HG03439 (cell line): Measurements from ENCODE around the gene FXYD3.
"Not testable (repeated sequence)": the region's sequence is repeated elsewhere in the genome, so short reads cannot be mapped to it uniquely, and the experiment has no call there.

ENCODE experiments used
- ATAC-seq: cut with Tn5 transposase; IDR thresholded peaks from one replicate; pipeline ENCODE4 v1.9.1; 2021; ENCODE audit warnings: mild to moderate bottlenecking, moderate library complexity; ENCODE audit not compliant: unreplicated experiment

FXYD3 gene

DNA sequence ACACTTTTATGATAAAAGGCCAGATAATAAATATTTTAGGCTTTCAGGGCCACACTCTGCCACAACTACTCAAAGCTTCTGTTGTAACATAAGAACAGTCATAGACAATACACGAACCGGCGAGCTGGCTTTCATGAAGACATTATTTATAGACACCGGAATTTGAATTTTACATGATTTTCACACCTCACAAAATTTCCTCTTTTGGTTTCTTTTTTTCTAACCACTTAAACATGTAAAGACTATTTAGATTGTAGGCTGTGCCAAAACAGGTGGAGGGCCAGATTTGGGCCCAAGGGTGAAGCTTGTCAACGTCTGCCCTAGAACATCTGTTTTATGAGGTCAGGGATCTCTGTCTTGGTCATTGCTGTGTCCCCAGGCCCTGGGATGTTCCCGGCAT, 29.7 kb upstream of the FXYD3 start:
- peak; percentile 58 for ATAC-seq

DNA sequence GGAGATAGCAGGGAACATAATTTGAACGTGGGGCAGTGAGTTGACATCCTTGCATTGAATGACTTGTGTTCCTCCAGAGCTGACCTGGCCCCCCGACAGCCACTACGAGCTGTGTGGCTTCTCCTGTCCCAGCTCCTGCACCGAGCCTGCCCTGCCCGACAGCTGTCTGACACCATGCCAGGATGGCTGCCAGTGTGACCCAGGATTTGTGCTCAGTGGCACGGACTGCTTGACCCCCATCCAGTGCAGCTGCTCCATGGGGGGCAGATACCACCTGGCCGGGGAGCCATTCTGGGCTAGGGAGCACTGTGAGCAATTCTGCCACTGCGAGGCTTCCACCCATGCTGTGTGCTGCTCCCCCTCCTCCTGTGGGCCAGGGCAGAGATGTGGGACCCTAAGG, 29.2 kb upstream of the FXYD3 start:
- ATAC-seq, result peak; percentile 10

DNA sequence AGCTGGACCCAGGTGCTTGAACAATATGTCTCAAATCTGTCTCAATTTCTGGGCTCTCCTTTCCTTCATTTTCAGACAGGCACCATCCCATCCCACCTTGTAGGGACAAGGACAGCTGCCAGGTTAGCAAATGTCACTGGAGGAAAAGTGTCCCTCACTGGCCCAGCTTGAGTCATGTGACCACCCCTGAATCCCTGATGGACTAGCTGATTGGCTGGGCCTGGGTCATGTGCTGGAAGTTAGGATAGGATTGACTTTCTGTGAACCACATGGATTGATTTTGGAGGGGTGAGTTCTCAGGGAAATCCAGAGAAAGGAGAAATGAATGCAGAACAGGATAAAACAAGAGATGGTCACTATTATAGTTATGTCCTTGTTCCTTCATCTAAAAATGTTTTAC, 28.2 kb upstream of the FXYD3 start:
- ATAC-seq, result no peak

DNA sequence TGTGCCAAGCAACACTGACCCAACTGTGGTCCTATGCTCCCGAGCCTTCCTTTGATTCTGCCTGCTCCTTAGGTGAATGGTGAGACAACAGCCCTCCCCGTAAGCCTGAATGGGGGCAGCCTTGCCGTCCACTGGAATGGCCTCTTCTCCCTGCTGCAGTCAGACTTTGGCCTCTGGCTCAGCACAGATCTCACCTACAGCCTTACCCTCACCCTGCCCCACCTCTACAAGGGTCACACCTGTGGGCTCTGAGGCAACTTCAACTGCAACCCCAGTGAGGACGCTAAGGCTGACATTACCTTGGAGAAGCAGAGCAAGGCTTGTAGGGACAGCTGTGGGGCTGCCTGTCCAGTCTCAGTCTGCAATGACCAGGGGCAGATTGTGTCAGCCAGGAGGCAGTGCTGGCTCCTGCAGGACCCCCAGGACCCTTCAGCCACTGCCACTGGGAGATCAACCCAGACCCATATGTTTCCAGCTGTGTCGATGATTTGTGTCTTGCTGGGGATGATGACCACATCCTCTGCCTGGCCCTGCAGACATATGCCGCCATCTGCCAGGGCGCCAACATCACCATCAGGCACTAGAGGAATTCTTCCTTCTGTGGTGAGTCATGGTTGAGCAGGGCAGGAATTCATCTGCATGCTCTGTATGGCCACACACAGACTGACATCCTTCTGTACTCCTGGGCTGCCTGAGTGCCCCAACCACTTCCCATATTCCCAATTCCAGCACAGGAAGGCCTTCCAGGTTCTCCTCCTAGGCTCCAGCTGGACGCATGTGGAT, 27.3 kb upstream of the FXYD3 start:
- ATAC-seq, result no peak

DNA sequence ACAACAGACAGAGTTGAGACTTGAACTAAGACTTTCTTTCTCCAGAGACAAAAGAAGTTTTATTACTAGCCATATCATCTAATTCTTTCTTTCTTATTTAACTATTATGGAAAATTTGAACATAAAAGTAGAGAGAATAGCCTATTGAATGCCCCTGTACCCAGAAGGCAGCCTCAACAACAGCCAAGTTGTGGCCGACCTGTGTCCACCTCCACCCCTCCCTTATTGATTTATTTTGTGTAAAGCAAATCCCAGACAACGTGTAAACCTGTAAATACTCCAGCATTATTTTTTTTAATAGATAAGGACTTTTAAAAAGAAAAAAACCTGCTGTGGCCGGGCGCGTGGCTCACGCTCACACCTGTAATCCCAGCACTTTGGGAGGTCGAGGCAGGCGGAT, 26.1 kb upstream of the FXYD3 start:
- ATAC-seq, result no peak

DNA sequence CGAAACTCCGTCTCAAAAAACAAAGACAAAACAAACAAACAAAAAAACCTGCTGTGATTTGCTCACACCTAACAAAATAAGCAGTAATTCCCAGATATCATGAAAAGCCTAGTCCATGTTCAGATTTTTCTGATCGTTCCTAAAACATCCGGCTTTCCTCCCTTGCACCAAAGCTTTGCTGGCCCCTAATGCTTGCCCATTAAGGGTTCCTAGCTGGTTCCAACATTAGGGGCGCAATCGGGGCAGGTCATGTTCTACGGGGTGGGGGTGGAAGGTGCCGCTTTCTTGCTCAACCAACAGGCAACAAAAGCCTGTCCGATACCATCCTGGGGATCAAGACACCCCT, 25.5 kb upstream of the FXYD3 start:
- no peak for ATAC-seq

DNA sequence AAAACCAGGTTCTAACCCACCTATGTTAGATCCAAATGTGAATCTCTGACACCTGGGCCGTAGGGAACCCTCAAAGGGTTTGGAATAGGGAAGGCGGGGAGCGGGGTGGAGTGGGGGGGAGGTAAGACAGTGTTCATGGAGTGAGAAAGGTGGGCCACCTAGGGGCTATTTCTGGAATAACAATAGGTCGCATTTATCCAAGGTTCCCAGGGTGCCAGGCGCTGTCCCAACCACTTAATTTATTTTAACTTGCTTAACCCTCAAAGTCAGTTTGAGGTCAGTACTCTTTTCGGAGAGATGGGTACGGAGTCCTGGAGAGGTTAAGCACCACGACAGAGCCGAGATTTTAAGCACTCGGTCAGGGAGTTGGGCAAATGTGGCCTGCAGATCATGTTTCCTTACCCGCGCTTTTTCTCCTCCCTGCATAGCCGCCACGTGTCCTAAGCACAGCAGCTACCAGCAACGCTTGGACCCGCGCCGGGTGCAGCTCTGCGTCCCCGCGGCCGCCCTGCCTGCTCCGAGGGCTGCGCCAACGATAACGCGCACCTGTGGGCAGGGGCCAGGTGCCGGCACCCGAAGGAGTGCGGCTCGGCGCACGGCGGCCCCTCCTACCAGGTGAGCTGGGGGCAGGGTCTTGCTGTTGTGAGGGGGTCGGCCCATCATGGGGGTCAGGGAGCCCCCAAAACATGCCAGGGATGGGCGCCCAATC, 25.0 kb upstream of the FXYD3 start:
- no peak for ATAC-seq

DNA sequence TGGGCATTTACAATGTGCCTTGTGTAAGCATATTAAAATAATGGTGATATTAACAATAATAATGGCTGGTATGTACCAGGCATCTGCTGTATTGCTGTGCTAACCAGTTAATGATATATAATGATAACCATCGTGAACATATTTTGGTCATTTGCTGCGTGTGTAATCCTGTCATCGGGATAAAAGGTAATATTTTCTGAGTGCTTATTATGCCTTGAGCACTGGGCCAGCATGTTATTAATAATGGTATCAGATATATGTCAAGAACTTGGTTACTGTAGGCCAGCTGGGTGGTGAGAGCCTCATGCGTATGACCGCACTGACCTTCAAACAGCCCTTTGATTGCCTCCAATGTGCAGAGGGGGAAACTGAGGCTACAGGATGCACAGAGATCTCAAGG, 22.2 kb upstream of the FXYD3 start:
- ATAC-seq, result no peak

DNA sequence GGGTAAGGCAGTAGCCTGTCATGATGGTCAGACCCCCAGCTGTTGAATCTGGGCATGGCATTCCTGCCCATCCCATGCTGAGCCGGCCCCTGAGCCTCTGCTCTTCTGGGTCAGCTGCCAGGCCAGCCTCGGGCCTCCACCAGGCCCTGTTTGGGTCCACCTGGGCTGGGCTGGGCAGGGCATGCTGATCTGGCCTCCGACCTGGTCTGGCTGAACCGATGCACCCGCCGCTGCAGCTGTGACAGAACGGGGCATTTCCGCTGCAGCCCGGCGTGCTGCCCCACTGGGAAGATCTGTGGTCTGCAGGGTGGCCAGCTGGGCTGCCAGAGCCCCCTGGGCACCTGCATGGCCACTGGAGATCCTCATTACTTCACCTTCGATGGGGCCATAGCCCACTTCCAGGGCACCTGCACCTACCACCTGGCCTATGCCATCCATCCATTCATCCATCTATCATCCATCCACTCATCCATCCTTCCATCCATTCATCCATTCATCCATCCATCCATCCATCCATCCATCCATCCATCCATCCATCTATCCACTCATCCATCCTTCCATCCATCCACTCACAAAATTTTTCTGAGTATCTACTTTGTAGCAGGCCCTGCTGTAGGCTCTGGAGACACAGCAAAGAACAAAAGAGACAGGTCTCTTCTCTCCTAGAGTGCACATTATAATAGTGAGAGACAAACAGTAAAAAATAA, 21.5 kb upstream of the FXYD3 start:
- no peak for ATAC-seq

DNA sequence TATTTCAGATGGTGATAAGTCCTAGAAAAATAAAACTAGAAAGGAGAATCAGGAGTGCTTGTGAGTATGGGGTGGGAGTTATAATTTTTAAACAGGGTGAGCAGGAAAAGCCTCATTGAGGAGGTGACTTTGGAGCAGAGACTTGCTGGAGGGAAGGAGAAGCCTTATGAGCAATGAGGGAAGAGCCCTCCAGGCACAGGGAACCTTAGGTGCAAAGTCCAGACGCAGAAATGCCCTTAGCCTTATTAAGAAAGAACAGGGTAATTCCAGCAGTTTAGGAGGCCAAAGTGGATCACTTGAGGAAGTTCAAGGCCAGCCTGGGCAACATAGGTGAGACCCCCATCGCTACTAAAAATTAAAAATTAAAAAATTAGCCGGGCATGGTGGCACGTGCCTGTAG, 21.0 kb upstream of the FXYD3 start:
- ATAC-seq, result no peak

DNA sequence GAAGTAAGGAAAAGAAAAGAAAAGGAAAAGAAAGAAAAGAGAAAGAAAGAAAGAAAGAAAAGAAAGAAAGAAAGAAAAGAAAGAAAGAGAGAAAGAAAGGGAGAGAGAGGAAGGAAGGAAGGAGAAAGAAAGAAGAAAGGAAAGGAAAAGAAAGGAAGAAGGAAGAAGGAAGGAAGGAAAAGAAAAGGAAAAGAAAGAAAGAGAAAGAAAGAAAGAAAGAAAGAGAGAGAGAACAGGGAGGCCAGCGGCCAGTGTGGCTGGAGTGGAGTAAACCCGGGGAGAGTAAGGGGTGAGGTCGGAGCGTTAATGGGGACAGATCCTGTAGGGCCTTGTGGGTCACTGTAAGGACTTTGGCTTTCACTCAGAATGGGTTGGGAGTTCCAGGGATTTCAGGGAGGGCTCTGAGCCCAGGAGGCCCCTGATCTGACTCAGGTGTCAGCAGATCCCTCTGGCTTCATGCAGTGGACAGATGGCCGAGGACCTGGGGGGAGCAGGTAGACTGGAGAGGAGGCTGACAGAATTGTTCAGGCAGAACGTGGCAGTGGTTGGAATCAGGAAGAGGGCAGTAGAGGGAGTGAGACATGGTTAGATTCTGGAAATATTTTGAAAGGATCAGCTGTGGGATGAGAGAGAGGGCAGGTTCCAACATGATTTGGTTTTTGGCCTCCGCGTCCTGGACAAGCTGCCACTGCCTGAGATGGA, 19.8 kb upstream of the FXYD3 start:
- ATAC-seq, result no peak

DNA sequence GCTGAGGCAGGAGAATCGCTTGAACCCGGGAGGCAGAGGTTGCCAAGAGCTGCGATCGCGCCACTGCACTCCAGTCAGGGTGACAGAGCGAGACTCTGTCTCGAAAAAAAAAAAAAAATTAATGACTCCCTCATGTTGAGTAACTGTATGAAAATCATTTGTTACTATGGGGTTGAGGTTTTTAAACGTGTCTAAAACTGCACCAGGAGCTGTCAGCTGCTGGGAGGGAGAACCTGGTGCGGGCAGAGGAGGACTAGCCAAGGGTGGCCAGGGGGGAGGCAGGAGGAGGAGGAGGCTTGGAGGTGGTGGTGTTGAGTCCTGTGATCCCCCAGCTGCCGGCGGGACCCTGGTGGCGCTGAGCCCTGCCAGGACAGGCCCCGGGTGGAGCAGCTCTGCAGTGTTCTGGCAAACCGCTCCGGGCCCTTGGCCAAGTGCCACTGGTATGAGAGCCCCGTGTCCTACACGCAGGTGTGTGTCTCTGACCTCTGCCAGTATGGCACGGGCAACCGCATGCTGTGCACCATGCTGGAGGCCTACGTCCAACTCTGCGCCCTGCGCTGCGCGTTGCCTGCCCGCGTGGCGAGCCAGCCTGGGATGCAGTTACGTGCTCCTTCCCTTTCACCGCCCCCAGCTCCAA, 17.1 kb upstream of the FXYD3 start:
- ATAC-seq, result no peak

DNA sequence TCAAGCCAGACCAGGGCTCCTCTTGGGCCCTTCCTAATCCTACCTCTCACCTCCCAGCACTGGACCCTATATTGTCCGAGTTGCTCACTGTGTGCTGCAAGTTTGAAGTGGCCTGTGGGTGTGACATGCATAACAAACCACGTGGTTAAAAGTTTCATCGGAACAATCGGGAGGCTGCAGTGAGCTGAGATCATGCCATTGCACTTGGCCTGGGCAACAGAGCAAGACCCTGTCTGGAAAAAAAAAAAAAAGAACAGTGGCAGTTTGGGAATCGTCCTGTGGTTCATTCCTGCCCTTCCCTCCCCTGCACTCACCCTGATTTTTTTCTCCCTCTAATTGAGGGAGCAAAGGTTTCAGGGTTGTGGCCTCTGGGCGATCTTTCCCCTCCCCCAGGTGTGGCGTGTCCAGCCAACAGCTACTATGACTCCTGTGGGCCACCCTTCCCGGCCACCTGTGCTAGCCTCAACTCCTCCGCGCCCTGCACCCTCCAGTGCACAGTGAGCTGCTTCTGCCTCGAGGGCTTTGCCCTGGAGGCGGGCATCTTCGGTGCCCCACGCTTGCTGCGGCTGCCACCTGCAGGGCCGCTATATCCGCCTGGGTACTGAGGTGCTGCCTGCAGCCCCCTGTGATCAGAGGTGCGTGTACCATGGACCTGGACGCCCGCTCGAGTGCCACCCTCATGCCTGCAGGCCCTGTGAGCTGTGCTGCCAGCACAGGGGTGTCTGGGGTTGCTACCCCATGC, 16.3 kb upstream of the FXYD3 start:
- ATAC-seq, result no peak

DNA sequence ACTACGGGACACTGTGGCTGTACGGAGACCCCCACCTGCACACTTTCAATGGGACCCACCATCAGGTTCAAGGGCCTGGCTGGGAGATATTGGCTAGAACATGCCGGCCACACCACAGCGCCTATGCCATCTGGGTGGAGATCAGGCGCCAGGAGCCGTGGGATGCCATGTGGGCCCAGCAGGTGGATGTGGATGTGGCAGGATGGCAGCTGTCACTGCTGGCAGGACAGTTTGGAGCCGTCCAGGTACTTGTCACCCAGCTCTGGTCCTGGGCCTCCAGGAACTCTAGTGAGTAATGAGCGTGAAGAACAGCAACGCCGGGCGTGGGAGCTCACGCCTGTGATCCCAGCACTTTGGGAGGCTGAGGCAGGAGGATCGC, 15.7 kb upstream of the FXYD3 start:
- no peak for ATAC-seq

DNA sequence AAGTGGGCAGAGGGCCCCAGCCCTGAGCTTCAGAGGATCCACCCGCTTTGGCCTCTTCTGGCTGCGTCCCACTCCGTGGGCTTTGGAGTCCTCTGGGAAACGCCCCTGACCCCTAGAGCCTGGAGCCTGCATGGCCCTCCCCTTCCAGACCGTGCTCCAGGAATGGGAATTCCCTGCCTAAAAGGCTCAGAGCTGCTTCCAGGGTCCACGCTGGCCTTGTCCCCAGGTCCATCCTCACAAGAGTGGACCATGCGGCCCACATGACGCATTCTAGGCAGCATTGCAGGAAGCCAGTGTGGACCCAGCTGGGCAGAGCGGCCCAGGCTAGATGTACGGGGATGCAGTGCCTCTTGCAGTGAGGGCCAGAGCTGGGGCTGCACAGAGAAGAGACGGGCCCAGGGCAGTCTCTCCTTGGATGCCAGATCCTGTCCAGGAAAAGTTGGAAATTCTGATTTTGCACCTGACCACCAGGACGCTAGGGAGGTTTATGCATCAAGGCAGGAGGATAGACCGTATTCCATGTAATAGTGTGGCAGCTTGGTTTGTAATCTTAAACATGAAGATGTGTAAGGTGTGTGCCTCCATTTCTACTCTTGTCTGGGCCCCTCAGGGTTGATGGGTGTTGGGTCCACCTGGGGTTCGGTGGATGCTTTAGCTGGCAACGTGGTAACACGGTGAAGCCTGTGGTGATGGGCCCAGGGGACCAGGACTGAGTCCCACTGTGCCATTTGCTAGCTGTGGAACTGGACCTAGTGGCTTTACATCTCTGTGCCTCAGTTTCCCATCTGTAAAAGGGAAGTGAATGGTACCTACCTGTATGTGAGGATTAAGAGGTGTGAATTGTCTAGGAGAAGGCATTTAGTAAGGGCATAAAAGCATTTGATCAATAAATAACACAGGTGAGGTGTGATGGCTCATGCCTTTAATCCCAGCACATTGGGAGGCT, 14.8 kb upstream of the FXYD3 start:
- ATAC-seq, result no peak

DNA sequence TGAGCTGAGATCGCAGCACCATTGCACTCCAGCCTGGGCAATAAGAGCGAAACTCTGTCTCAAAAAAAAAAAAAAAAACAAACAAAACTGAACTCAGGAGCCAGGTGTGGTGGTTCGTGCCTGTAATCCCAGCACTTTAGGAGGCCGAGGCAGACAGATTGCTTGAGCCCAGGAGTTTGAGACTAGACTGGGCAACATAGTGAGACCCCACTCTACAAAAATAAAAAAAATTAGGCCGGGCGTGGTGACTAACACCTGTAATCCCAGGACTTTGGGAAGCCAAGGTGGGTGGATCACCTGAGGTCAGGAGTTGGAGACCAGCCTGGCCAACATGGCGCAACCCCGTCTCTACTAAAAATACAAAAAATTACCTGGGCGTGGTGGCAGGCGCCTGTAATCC, 13.7 kb upstream of the FXYD3 start:
- not testable (repeated sequence) for ATAC-seq

DNA sequence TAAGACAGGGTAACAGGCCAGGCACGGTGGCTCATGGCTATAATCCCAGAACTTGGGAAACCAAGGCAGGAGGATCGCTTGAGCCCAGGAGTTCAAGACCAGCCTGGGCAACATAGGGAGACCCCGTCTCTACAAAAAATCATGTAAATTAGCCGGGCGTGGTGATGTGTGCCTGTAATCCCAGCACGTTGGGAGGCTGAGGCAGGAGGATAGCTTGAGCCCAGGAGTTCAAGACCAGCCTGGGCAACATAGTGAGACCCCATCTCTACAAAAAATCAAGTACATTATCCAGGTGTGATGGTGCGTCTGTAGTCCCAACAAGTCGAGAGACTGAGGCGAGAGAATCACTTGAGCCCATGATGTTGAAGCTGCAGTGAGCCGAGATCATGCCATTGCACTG, 12.0 kb upstream of the FXYD3 start:
- ATAC-seq, result not testable (repeated sequence)

DNA sequence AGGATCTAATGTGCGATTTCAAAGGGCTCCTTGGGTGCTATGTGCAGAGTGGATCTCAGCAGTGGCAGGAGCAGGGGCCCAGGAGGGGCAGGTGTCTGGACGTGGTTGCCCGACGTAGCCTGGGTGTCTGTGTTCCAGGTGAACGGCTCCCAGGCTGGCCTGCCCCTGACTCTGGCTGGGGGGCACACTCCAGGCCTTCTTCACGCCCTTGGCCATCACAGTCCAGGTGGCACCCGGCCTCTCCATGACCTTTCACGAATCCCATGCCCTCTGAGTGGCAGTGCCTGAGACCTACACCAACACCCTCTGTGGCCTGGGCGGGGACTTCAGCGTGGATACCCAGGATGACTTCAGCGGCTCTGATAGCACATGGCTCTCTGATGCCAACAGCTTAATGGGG, 11.3 kb upstream of the FXYD3 start:
- no peak for ATAC-seq

DNA sequence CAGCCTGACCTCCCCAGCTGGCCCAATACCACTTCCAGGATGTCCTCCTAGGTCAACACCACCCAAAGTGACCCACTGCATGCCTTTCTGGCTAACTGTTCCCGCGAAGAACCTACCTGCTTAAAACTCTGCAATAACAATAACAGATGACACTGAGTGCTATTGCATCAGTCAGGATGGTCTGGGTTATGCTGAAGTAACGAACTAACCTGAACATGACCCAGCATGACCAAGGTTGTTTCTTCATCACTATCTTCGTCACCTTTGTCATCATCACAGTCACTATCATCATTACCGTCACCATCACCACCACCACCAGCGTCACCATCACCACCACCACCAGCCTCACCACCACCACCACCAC, 10.6 kb upstream of the FXYD3 start:
- no peak for ATAC-seq
